GM10248 (cell line): ENCODE data around the gene TMEM186.
"Not testable (repeated sequence)": the region's sequence is repeated elsewhere in the genome, so short reads cannot be mapped to it uniquely, and the experiment has no call there.

ENCODE experiments used
- CTCF ChIA-PET: fragments of 300-600 bp; sonication (Branson Sonifier 250); formaldehyde crosslinking; extraction: SDS; loops from one replicate; lab custom pipeline; 2021; ENCODE audit warnings: antibody characterized with exemption; lab: Yijun Ruan, JAX
- POLR2A ChIA-PET: fragments of 350-650 bp; sonication (Branson Sonifier 250); formaldehyde crosslinking; extraction: SDS; loops from one replicate; lab custom pipeline; 2020; ENCODE audit warnings: antibody characterized with exemption; lab: Yijun Ruan, JAX
- DNase-seq: peaks from one replicate; pipeline ENCODE4 v3.0.0; 2012; ENCODE audit errors: extremely low spot score
- TF ChIP-seq, protein P1 (sequence below): IDR thresholded peaks from 2 replicates; pipeline ENCODE4 v1.5.1; 2012; ENCODE audit warnings: mild to moderate bottlenecking, low read depth; ENCODE audit errors: extremely low read depth, missing control alignments, control extremely low read depth

The TMEM186 gene

DNA sequence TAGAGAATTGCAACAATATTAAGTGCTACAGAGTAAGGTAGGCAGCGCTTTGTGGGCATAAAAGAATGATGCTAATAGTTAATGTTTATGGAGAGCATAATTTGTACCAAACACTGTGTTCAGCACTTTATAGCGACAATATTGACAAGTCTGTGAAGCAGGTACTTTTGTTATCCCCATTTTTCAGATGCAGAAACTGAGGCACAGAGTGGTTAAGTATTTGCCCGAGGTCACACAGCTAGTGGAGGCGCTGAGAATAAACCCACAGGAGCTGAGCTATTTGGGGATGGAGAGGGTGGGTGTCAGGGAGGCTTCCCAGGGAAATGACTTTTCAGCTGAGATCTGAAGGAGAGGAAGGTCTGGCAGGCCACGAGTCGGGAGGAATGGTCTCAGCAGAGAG is 39.4 kb downstream of the TMEM186 start:
- TF ChIP-seq, protein P1, sequence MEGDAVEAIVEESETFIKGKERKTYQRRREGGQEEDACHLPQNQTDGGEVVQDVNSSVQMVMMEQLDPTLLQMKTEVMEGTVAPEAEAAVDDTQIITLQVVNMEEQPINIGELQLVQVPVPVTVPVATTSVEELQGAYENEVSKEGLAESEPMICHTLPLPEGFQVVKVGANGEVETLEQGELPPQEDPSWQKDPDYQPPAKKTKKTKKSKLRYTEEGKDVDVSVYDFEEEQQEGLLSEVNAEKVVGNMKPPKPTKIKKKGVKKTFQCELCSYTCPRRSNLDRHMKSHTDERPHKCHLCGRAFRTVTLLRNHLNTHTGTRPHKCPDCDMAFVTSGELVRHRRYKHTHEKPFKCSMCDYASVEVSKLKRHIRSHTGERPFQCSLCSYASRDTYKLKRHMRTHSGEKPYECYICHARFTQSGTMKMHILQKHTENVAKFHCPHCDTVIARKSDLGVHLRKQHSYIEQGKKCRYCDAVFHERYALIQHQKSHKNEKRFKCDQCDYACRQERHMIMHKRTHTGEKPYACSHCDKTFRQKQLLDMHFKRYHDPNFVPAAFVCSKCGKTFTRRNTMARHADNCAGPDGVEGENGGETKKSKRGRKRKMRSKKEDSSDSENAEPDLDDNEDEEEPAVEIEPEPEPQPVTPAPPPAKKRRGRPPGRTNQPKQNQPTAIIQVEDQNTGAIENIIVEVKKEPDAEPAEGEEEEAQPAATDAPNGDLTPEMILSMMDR, result no peak
- no peak for DNase-seq
- ChIA-PET POLR2A (no interaction called here), CTCF (no interaction called here)

DNA sequence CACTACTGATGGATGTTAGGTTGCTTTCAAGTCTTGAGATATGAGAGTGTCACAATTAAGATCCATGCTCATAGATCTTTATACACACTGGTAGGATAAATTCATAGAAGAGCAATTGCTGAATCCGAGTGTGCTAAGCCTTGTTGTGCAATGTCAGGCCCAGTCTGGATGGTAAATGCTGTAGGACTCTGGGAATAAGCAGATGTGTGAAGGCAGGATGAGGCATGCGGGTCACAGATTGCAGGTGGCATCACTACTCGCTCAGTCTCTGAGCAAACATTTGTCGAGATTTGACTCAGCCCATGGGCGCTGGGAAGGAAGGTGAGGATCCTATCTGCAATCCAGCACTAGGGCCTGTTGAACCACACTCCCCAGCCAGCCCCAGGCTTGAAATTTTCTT is 40.7 kb downstream of the TMEM186 start:
- ChIA-PET POLR2A (no interaction called here), CTCF (no interaction called here)
- TF ChIP-seq, protein P1, result no peak
- DNase-seq, result no peak

DNA sequence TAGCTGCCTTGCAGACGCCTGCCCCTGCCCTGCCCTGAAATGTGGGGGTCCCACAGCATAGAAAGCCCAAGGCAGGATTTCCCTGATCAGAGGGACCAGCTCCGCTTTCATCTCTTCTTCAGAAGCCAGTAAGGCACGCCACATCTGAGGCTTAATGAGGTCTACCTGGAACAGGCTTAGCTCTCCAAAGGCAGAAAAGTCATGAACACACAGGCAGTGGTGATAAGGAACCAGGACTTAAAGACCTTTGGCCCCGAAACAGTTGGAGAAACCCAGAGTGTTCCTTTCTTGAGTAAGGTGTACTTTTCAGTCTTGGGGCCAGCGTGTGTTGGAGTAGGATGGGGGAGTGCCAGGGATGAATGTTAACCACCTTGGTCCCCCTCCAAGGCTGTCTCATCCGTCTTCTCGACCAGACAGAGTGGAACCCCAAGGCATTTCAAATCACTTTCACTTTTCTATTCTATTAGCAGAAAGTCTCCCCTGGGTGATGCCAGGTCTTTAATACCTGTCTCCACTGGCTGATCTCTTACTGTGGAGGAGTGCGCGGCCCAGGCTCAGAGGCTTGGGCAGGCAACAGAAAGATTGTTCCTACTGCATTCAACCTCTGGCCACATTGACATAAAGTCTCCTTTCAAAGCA is 43.9 kb downstream of the TMEM186 start:
- no peak for DNase-seq
- TF ChIP-seq, protein P1, result no peak
- POLR2A ChIA-PET, result no interaction called here
- CTCF ChIA-PET, result interaction anchor here (1.7 kb wide), 1 partner anchor 9 kb away, joined by 3 read pairs; no protein-coding TSS in a partner anchor

DNA sequence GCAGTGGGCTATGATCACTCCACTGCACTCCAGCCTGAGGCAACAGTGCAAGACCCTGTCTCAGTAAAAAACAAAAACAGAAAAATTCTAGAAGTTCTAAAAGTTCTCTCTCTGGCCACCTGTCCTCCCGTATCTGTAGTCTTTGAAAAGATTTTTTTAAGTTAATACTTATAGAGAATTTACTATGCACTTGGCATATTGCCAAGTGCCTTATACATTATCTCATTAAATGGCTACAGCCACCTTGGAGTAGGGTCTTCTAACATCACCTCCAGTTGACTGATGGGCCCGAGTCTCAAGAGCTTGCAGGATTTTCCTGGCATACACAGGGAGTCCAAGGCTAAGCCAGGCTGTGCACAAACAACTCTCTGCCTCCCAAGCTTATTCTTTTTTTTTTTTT is 44.7 kb downstream of the TMEM186 start:
- CTCF ChIA-PET, result interaction anchor here (1.7 kb wide), 1 partner anchor 10 kb away, joined by 3 read pairs; no protein-coding TSS in a partner anchor
- TF ChIP-seq, protein P1, result no peak
- POLR2A ChIA-PET, result no interaction called here
- no peak for DNase-seq

DNA sequence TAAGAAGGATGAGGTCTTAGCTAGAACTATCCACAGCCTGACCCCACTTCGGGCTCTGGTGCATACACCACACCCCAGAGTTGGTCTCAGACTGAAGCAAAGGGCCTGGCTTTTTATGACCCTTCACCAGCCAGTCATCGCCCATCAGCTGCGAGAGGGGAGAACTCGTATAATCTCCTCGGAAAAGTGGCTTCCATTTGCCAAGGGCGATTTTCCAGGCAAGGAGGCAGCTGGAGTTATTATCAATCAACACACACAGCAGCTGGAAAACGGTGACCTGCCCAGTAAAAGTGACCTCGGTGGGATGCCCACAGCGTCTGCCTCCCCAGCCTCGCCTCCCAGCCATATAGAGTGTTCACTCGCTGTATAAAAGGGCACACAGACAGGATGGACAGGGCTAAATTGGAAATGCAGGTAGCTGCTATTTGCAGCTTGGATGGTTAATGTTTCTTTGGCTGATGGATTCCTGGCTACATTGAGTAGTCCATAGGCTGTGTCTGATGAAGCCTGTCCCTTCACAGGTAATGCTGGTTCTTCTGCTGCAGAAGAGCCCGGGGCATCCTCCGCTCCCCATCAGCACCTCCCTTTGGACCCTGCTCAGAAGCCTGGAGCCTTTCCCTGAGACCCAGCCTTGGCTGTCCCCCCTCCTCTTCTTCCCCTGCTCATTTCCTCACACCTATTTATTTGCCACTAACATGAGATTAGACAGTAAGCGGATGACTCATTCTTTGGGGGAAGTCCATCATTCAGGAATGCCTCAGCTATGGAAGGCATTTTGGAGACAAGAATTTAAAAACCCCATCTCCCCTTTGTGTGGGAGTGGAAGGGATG is 45.7 kb downstream of the TMEM186 start:
- DNase-seq, result no peak
- TF ChIP-seq, protein P1, result no peak
- POLR2A ChIA-PET, result no interaction called here
- CTCF ChIA-PET, result interaction anchor here (1.1 to 1.2 kb wide), 2 partner anchors 9 to 20 kb away, joined by 3 to 4 read pairs; no protein-coding TSS in a partner anchor

DNA sequence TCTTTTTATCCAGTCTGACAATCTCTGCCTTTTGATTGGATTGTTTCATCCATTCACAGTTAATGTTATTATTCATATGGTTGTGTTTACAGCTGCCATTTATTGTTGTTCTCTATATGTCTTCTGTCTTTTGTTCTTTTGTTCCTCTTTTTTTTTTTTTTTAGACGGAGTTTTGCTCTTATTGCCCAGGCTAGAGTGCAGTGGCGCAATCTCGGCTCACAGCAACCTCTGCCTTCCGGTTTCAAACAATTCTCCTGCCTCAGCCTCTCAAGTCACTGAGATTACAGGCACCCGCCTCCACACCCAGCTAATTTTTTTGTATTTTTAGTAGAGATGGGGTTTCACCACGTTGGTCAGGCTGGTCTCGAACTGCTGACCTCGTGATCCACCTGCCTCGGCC is 48.5 kb downstream of the TMEM186 start:
- POLR2A ChIA-PET, CTCF ChIA-PET, DNase-seq: not testable (repeated sequence)
